ENCODE data around the gene THRA.
A peak's percentile ranks its signal among the peaks of the same experiment; 100 is the strongest.

The THRA gene

GRCh38 chr17:40028595-40028994 lies 34.2 kb upstream of the THRA start:
- H3K4me3 ChIP-seq (ENCODE audit: low read depth, low read length), result no peak overlapping the region
- no peak for TF ChIP-seq CTCF (IDR thresholded peaks at IDR 0.05; ENCODE audit: control insufficient read depth, extremely low read depth, insufficient read depth)
- DNase-seq (ENCODE audit: low read depth), result no peak

DNA sequence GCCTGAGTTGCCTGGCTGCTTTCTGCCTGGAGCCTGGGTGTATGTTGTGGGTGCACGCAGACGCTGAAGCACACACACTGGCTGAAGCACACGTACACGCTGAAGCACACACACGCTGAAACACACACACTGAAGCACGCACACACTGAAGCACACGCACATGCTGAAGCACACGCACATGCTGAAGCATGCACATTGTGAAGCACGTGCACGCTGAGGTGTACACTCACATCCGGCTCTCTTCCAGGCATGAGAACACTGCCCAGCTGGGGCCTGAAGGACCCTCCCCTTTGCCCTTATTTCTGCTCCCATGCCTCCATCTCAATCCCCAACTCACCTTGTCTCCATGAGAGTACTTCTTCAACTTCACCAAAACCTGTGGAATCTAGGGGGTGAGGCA lies 31.1 kb upstream of the THRA start:
- no peak for DNase-seq (ENCODE audit: low read depth)
- H3K4me3 ChIP-seq (ENCODE audit: low read depth, low read length), result no peak overlapping the region
- TF ChIP-seq CTCF (IDR thresholded peaks at IDR 0.05; ENCODE audit: control insufficient read depth, extremely low read depth, insufficient read depth), result no peak

DNA sequence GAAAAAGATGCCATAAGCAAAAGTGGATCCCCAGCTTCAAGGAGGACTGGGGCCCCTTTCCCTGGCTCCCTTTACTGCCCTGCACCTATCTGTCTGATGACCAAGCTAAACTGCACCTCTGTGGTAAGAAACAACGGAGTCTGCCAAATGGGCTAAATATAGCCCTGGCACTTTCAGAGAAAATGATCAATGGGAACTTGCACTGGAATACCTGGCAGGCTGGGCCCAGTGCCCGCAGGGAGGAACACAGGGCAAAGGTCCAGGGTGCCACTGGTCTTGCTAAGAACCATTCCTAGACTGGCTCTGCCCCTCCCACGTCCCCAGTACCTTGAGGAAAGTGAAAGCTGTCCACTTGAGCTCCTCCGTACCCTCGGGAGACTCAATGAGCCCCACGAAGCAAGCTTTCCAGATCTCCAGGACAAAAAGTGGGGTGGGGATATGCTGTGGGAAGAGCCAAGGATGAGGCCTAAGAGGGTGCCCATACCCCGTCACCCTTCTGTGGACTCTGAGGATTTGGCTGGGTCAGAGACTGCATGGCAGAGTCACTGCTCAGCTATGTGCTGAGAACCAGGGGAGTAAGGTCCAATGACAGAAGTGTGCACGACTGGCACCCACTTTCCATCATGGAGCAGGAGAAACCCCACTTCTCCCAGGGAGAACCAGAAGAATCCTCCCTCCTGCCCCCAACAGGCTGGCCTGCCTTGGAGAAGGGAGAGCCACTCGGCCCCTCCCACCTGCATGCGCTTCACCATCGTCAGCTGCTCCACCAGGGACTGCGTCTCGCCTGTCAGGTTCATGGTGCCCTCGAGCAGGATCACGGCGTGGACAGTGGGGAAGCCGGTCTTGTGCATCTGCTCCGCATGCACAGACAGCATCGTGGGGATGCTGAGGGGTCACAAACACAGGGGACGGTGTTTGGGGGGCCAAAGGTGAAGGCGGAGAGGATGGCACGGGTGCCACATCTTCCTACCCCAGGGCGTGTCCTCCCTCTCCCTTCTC lies 30.1 kb upstream of the THRA start:
- no peak overlapping the region for H3K4me3 ChIP-seq (ENCODE audit: low read depth, low read length)
- DNase-seq (ENCODE audit: low read depth), result peak; percentile 86
- TF ChIP-seq CTCF (IDR thresholded peaks at IDR 0.05; ENCODE audit: control insufficient read depth, extremely low read depth, insufficient read depth), result no peak

DNA sequence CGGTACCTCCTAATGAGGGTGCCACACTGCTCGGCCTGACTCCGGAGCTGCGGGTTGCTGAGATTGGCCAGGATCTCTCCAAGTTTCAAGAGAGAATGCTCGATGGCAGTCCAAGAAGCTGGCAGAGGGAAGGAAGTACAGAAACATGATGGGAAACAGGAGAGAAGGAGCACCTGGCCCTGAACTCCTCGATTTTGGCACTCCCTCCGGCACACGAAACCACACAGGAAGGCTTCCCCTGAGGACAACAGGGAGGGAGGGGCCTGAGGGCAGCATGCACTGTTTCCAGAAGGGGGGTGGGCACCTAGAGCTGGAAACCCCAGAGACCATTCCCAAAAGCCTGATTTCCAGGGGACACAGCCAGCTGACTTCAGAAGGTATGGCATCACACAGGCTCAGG lies 29.4 kb upstream of the THRA start:
- DNase-seq (ENCODE audit: low read depth), result no peak
- no peak for TF ChIP-seq CTCF (IDR thresholded peaks at IDR 0.05; ENCODE audit: control insufficient read depth, extremely low read depth, insufficient read depth)

GRCh38 chr17:40034426-40035161 lies 28.2 kb upstream of the THRA start:
- no peak for DNase-seq (ENCODE audit: low read depth)
- no peak for TF ChIP-seq CTCF (IDR thresholded peaks at IDR 0.05; ENCODE audit: control insufficient read depth, extremely low read depth, insufficient read depth)
- H3K4me3 ChIP-seq (ENCODE audit: low read depth, low read length), result no peak overlapping the region

More for the DNA sequence above, 29.4 kb upstream of the THRA start:
- no peak overlapping the region for H3K4me3 ChIP-seq (ENCODE audit: low read depth, low read length)

GRCh38 chr17:40035162-40035559 lies 27.6 kb upstream of the THRA start:
- no peak for DNase-seq (ENCODE audit: low read depth)
- TF ChIP-seq CTCF (IDR thresholded peaks at IDR 0.05; ENCODE audit: control insufficient read depth, extremely low read depth, insufficient read depth), result peak; percentile 31; the same call in 1 of the 2 replicates
- H3K4me3 ChIP-seq (ENCODE audit: low read depth, low read length), result no peak overlapping the region

Data from LNCaP clone FGC (cell line).